Germinal center (tissue), 1 donor: ENCODE data around the gene IGSF5.
"Not testable (repeated sequence)": the region's sequence is repeated elsewhere in the genome, so short reads cannot be mapped to it uniquely, and the experiment has no call there.

ENCODE experiments used
- DNase-seq: peaks from one replicate; pipeline ENCODE4 v3.0.0; 2012; ENCODE audit warnings: mixed read lengths, low spot score

IGSF5 gene

DNA sequence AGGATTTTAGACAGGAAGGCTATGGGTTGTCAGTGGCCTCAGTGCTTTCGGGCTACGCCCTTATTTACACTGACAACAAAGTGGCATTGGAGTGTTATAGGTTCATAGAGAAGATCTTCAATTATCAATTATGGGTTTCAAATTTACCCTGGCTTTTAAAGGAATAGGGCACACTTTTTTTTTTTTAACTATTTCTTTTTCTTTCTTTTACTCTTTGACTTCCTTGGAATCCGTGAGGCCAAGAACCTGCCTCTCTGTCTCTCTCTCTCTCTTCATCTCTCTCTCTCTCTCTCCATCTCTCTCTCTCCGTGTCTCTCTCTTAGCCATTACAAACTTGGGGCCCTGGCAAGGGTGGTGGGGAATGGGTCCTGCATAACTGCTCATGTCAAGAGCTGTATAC is at the start of gene IGSF5:
Gene IGSF5, plus strand, starts transcription at position 301 of the 400 bp plus-strand sequence. CDS start 327 bp downstream, outside the sequence.
- DNase-seq = not testable (repeated sequence)

DNA sequence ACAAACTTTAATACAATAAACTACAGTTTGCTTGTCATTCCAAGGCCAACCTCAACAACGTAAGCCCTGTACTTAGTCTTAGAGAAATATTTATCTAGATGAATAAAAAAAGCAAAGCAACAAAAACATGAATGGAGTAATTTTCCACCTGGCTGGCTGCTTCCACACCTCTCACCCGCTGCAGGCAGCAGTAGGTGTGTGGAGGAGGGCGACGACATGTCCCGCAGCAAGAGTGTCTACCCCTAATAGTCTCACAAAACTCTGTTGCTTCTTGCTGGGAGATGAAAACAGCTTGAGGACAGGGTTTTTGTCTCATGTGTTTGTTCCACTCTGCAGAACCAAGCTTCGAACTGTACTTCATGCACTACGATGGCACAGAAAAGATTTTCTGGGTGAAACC is 48.8 kb upstream of the IGSF5 start:
- no peak for DNase-seq

- no peak for DNase-seq
Measured at GRCh38 chr21:39696618-39697017, 48.4 kb upstream of the IGSF5 start.

- DNase-seq = no peak
Measured at GRCh38 chr21:39700318-39700717, 44.7 kb upstream of the IGSF5 start.

DNA sequence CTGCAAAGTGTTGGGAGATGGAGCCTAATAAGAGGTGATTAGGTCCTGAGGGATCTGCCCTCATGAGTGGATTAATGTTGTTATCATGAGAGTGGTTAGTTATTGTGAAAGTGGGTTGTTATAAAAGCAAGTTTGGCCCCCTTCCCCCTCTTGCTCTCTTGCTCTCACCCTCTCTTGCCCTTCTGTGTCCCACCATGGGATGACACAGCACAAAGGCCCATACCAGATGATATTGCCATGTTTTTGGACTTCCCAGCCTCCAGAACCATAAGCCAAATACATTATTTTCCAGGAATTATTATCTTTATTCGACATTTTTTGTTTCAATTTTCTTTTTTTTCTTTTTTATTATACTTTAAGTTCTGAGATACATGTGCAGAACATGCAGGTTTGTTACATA is 41.4 kb upstream of the IGSF5 start:
- DNase-seq = no peak

GRCh38 chr21:39705849-39706248 is 39.1 kb upstream of the IGSF5 start:
- DNase-seq = no peak

GRCh38 chr21:39707316-39707715 is 37.7 kb upstream of the IGSF5 start:
- no peak for DNase-seq

GRCh38 chr21:39710866-39711265 is 34.1 kb upstream of the IGSF5 start:
- no peak for DNase-seq

- DNase-seq = no peak
Measured at GRCh38 chr21:39712273-39712672, 32.7 kb upstream of the IGSF5 start.

GRCh38 chr21:39712976-39713375 is 32.0 kb upstream of the IGSF5 start:
- DNase-seq = no peak

- no peak for DNase-seq
Measured at GRCh38 chr21:39713905-39714304, 31.1 kb upstream of the IGSF5 start.

DNA sequence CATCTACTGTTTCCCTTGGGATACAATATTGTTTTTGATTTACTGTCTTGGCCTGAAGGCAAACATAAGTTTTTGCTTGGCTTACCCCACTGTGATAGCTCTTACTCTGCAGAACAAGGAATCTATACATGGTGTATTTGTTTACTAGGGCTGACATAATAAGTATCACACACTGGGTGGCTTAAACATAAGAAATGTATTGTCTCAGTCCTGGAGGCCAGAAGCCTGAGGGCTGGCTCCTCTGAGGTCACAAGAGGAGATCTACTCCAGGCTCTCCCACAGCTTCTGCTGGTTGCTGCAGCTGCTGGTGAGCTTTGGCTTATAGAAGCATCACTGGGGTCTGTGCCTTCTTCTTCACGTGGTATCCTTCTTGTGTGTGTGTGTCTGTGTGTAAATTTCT is 30.7 kb upstream of the IGSF5 start:
- no peak for DNase-seq

- peak; percentile 36 for DNase-seq
Measured at GRCh38 chr21:39715804-39716397, 29.1 kb upstream of the IGSF5 start.

- no peak for DNase-seq
Measured at GRCh38 chr21:39720126-39720778, 24.7 kb upstream of the IGSF5 start.

- no peak for DNase-seq
Measured at GRCh38 chr21:39721885-39722284, 23.1 kb upstream of the IGSF5 start.

- DNase-seq = no peak
Measured at GRCh38 chr21:39724944-39725343, 20.0 kb upstream of the IGSF5 start.

- no peak for DNase-seq
Measured at GRCh38 chr21:39726133-39726532, 18.9 kb upstream of the IGSF5 start.

DNA sequence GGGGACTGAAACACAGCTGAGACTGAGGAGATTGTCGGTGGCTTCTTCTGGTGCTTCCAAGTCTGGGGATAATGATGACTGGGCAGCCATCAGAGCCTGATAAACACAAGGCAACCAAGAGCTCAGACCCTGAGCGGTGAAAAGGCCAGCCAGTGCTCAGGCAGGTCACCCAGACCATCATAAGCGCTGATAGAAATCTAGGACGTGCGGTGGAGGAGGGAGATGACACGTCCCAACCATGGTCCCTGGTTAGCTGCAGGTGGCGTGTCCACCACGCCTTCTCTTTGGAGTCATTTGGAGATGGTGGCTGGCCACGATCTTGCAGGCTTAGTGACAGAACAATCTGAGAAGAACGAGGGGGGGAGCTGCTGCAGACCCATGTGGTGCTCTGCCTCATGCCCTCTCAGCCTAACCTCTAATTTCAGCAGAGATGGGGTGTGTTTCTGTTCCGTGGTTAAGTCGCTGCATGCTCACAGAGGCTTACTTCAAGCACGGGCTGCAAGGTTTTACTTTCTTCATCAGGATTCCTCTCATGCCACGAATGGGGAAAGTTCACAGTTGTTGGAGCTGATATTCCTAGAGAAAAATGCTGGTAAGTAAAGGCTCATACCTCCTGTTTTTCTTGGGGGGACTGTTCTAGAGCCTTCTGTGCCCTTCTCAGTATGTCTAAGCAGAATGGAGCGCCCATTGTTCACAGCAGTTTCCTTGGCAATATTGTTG is 17.4 kb upstream of the IGSF5 start:
- DNase-seq = no peak

DNA sequence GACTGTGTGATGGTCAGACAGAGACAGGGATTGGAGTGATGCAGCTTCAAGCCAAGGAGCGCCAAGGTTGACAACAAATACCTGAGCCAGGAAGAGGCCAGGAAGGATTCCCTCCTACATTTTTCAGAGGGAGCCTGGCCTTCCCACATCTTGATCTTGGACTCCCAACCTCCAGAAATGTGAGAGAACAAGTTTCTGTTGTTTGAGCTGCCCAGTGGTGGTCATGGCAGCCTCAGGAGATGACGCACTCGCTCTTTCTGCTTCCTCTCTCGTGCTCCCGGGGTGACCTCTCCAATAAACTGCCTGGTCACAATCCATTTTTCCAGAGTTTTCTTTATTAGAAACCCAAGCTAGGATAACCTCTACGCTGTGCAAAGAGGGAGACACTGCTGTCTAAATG is 16.6 kb upstream of the IGSF5 start:
- DNase-seq = no peak

- DNase-seq = no peak
Measured at GRCh38 chr21:39730418-39731157, 14.4 kb upstream of the IGSF5 start.

GRCh38 chr21:39736716-39737115 is 8.3 kb upstream of the IGSF5 start:
- DNase-seq = no peak

- DNase-seq = no peak
Measured at GRCh38 chr21:39737376-39738000, 7.5 kb upstream of the IGSF5 start.
